H9 (cell line): ENCODE measurements around the gene EML2. TPM values are rescaled to one million over a fixed set of nuclear protein-coding genes. Genes with fewer than 3 reads are reported as not detected.

ENCODE experiments used
- DNase-seq: peaks from one replicate; pipeline ENCODE4 v3.0.0-alpha.2; 2017
- H2AFZ ChIP-seq: one replicate; pipeline ENCODE4 v1.6.1; 2013; ENCODE audit warnings: mild to moderate bottlenecking, low read length, control low read depth, moderate library complexity
- H2AK5ac ChIP-seq: 2 replicates; pipeline ENCODE4 v1.6.1; 2013; ENCODE audit warnings: low read length, control low read depth, mixed read lengths; ENCODE audit not compliant: insufficient read length
- H2BK120ac ChIP-seq: one replicate; pipeline ENCODE4 v1.6.1; 2013; ENCODE audit warnings: low read depth, mild to moderate bottlenecking, low read length, control low read depth, inconsistent platforms; ENCODE audit not compliant: poor library complexity, severe bottlenecking
- H2BK12ac ChIP-seq: 2 replicates; pipeline ENCODE4 v1.6.1; 2013; ENCODE audit warnings: low read length, control low read depth, mixed read lengths, low read depth; ENCODE audit not compliant: insufficient read length
- H2BK15ac ChIP-seq: 2 replicates; pipeline ENCODE4 v1.6.1; 2013; ENCODE audit warnings: low read depth, low read length, control low read depth
- H2BK20ac ChIP-seq: one replicate; pipeline ENCODE4 v1.6.1; 2013; ENCODE audit warnings: low read depth, mild to moderate bottlenecking, low read length, control low read depth, inconsistent platforms; ENCODE audit not compliant: poor library complexity, severe bottlenecking
- H2BK5ac ChIP-seq: 2 replicates; pipeline ENCODE4 v1.6.1; 2013; ENCODE audit warnings: low read length, control low read depth, mixed read lengths; ENCODE audit not compliant: insufficient read length
- H3K14ac ChIP-seq: 2 replicates; pipeline ENCODE4 v1.6.1; 2013; ENCODE audit warnings: low read length, control low read depth; ENCODE audit not compliant: insufficient read depth
- H3K18ac ChIP-seq: 2 replicates; pipeline ENCODE4 v1.6.1; 2013; ENCODE audit warnings: low read depth, mild to moderate bottlenecking, mixed read lengths, low read length, control low read depth; ENCODE audit not compliant: insufficient read length
- H3K23ac ChIP-seq: 2 replicates; pipeline ENCODE4 v1.6.1; 2013; ENCODE audit warnings: low read length, control low read depth, mixed read lengths, low read depth; ENCODE audit not compliant: insufficient read length
- H3K23me2 ChIP-seq: 2 replicates; pipeline ENCODE4 v1.6.1; 2013; ENCODE audit warnings: low read depth, mild to moderate bottlenecking, mixed read lengths, low read length, control low read depth; ENCODE audit not compliant: insufficient read length, poor library complexity, severe bottlenecking
- H3K27ac ChIP-seq: 2 replicates; pipeline ENCODE4 v1.5.1; 2013; ENCODE audit warnings: low read length, control low read depth, mixed read lengths, low read depth; ENCODE audit not compliant: insufficient read length
- H3K27me3 ChIP-seq: 2 replicates; pipeline ENCODE4 v1.6.1; 2013; ENCODE audit warnings: low read length, control low read depth, inconsistent platforms; ENCODE audit not compliant: insufficient read depth
- H3K4ac ChIP-seq: 2 replicates; pipeline ENCODE4 v1.6.1; 2013; ENCODE audit warnings: low read depth, mild to moderate bottlenecking, control low read depth, inconsistent platforms, low read length, moderate library complexity
- H3K4me1 ChIP-seq: 2 replicates; pipeline ENCODE4 v1.6.1; 2013; ENCODE audit warnings: low read length, control low read depth, inconsistent platforms; ENCODE audit not compliant: insufficient read depth
- H3K4me2 ChIP-seq: 2 replicates; pipeline ENCODE4 v1.6.1; 2013; ENCODE audit warnings: low read length, control low read depth, mixed read lengths; ENCODE audit not compliant: insufficient read length, insufficient read depth
- H3K56ac ChIP-seq: 2 replicates; pipeline ENCODE4 v1.6.1; 2013; ENCODE audit warnings: low read depth, mild to moderate bottlenecking, mixed read lengths, low read length, control low read depth; ENCODE audit not compliant: insufficient read length
- H3K79me1 ChIP-seq: 2 replicates; pipeline ENCODE4 v1.6.1; 2013; ENCODE audit warnings: low read depth, mild to moderate bottlenecking, moderate library complexity, low read length, control low read depth, inconsistent platforms; ENCODE audit not compliant: insufficient read depth, poor library complexity, severe bottlenecking
- H3K79me2 ChIP-seq: 2 replicates; pipeline ENCODE4 v1.6.1; 2013; ENCODE audit warnings: low read length, control low read depth, inconsistent platforms; ENCODE audit not compliant: insufficient read depth
- H3K9ac ChIP-seq: 2 replicates; pipeline ENCODE4 v1.6.1; 2013; ENCODE audit warnings: low read length, control low read depth, mixed read lengths; ENCODE audit not compliant: insufficient read length; ENCODE audit errors: extremely low read depth
- H3K9me3 ChIP-seq: one replicate; pipeline ENCODE4 v1.6.1; 2013; ENCODE audit warnings: low read depth, low read length, inconsistent platforms; ENCODE audit not compliant: control insufficient read depth
- H3T11ph ChIP-seq: one replicate; pipeline ENCODE4 v1.6.1; 2013; ENCODE audit warnings: mild to moderate bottlenecking, low read length, control low read depth, inconsistent platforms
- H4K20me1 ChIP-seq: one replicate; pipeline ENCODE4 v1.6.1; 2013; ENCODE audit not compliant: control insufficient read depth, insufficient read length, insufficient read depth
- H4K5ac ChIP-seq: 2 replicates; pipeline ENCODE4 v1.6.1; 2013; ENCODE audit warnings: low read depth, mild to moderate bottlenecking, mixed read lengths, low read length, control low read depth; ENCODE audit not compliant: insufficient read length
- H4K8ac ChIP-seq: replicated peaks from 2 replicates; pipeline ENCODE4 v1.6.1; 2013; ENCODE audit warnings: low read length, control low read depth, mixed read lengths, low read depth; ENCODE audit not compliant: insufficient read length
- H4K91ac ChIP-seq: 2 replicates; pipeline ENCODE4 v1.6.1; 2013; ENCODE audit warnings: low read depth, mild to moderate bottlenecking, moderate library complexity, mixed read lengths, low read length, control low read depth; ENCODE audit not compliant: insufficient read length
- H3K27ac Mint-ChIP-seq, 3 experiments: 2 replicates in 2 of 3; 3 replicates in 1 of 3; pipeline ENCODE4 v1.8.0; 2020 to 2021; ENCODE audit warnings: mixed read lengths in 3 of 3, mild to moderate bottlenecking in 1 of 3, moderate library complexity in 1 of 3
- H3K27me3 Mint-ChIP-seq: 2 replicates; pipeline ENCODE4 v1.8.0; 2021; ENCODE audit warnings: low read depth, mild to moderate bottlenecking, moderate library complexity, mixed read lengths
- H3K36me3 Mint-ChIP-seq, 3 experiments: 2 replicates in 2 of 3; 3 replicates in 1 of 3; pipeline ENCODE4 v1.8.0; 2020 to 2021; ENCODE audit warnings: low read depth in 3 of 3, mixed read lengths in 3 of 3; ENCODE audit not compliant: insufficient read depth in 1 of 3
- H3K4me1 Mint-ChIP-seq, 2 experiments: 2 replicates each; pipeline ENCODE4 v1.8.0; 2020; ENCODE audit warnings: mixed read lengths in 2 of 2
- H3K4me3 Mint-ChIP-seq, 2 experiments: 2 replicates in 1 of 2; 3 replicates in 1 of 2; pipeline ENCODE4 v1.8.0; 2020 to 2021; ENCODE audit warnings: mild to moderate bottlenecking in 2 of 2, mixed read lengths in 2 of 2, moderate library complexity in 1 of 2
- H3K9me3 Mint-ChIP-seq, 2 experiments: 2 replicates in 1 of 2; 3 replicates in 1 of 2; pipeline ENCODE4 v1.8.0; 2020; ENCODE audit warnings: mild to moderate bottlenecking in 2 of 2, mixed read lengths in 2 of 2, moderate library complexity in 1 of 2
- WGBS: extraction: QIAGEN DNeasy Blood & Tissue Kit; methylation state at CpG from one replicate; pipeline ENCODE4 v1.1.7; 2013; ENCODE audit warnings: missing lambda C conversion rate, low lambda C conversion rate, mixed read lengths; ENCODE audit not compliant: insufficient read length; ENCODE audit errors: extremely low coverage; 5-methylcytosine and 5-hydroxymethylcytosine counted together
- total RNA-seq: library from RNA; stranded (reverse); gene quantifications from 2 replicates; pipeline ENCODE4 v1.2.1, GENCODE V29; 2021
- TF ChIP-seq, protein P1 (sequence below): fragments of 200-600 bp; sonication (generic); conservative IDR thresholded peaks from 3 replicates; pipeline ENCODE4 v1.8.0; 2021; ENCODE audit warnings: antibody characterized with exemption, mild to moderate bottlenecking

EML2 gene
- total RNA-seq, 1 experiment from 2014 or later, result 22.6 TPM

DNA sequence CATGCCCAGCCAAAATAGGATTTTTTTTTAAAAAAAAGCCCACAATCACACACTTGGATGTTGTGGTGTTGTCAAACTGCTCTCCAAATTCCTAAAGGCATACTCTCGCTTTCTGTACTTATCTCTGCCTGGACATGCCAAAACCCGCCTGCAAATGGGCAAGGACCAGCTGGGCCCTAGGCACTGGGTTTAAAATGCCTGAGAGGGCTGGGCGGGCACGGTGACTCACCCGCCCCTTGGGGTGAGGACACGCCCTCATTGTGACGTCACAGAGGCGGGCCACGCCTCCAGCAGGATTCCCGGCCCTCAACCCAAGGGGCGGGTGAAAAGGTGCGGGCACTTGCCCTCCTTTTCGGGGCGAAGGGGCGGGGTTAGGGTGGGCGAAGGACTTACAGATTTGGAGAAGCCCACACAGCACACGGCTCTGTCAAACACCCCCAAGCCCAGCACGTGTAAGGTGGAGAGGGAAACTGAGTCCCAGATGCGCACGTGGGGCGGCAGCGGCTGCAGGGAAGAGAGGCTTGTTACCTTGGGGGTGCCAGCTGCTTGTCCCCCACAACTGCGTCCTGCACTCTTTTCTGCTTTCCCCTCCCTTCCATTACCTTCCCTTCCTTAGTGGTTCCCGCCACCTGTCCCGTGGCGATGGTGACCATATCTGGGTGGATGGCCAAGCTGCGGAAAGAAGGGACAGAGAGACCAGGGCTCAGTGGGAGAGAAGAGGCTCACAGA lies 6.6 kb downstream of the EML2 start:
- H3K9ac ChIP-seq, result no peak overlapping the region

More for the DNA sequence above, 6.6 kb downstream of the EML2 start:
- no peaks in the 10 kb centered on the region for H3K23me2 ChIP-seq
- no peaks in the 10 kb centered on the region; the same call in 1 of the 2 replicates for H3K4me1 ChIP-seq
- no peaks in the 10 kb centered on the region for H3K79me1 ChIP-seq
- H4K8ac ChIP-seq, result no peak overlapping the region
- no peak overlapping the region for H4K91ac ChIP-seq
- no peak overlapping the region for H3K18ac ChIP-seq
- H2BK20ac ChIP-seq, result no peak overlapping the region
- H3K27ac Mint-ChIP-seq, result peak overlapping the region in 2 of 3 experiments; percentile 95 to 98; a peak in 4 of 7 replicates
- H2BK5ac ChIP-seq, result no peak overlapping the region
- peak overlapping the region; percentile 47 for H3K4me2 ChIP-seq
- no peak overlapping the region for H3K23ac ChIP-seq
- H4K5ac ChIP-seq, result no peak overlapping the region
- TF ChIP-seq, protein P1, sequence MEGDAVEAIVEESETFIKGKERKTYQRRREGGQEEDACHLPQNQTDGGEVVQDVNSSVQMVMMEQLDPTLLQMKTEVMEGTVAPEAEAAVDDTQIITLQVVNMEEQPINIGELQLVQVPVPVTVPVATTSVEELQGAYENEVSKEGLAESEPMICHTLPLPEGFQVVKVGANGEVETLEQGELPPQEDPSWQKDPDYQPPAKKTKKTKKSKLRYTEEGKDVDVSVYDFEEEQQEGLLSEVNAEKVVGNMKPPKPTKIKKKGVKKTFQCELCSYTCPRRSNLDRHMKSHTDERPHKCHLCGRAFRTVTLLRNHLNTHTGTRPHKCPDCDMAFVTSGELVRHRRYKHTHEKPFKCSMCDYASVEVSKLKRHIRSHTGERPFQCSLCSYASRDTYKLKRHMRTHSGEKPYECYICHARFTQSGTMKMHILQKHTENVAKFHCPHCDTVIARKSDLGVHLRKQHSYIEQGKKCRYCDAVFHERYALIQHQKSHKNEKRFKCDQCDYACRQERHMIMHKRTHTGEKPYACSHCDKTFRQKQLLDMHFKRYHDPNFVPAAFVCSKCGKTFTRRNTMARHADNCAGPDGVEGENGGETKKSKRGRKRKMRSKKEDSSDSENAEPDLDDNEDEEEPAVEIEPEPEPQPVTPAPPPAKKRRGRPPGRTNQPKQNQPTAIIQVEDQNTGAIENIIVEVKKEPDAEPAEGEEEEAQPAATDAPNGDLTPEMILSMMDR, result no peak
- H3K4ac ChIP-seq, result no peak overlapping the region
- H2BK12ac ChIP-seq, result no peak overlapping the region
- H2AFZ ChIP-seq, result no peak overlapping the region
- no peak overlapping the region for H2AK5ac ChIP-seq
- no peak overlapping the region for H3K14ac ChIP-seq
- H3K9me3 Mint-ChIP-seq, result no peaks in the 10 kb centered on the region
- peaks cover 15 to 25% of the 10 kb centered on the region in 2 experiments for H3K4me1 Mint-ChIP-seq
- H3K36me3 Mint-ChIP-seq, result peaks cover 0 to 12% (median 11%) of the 10 kb centered on the region in 3 experiments; a peak in 4 of 7 replicates
- no peaks in the 10 kb centered on the region for H3K27me3 Mint-ChIP-seq
- no peak overlapping the region for H3K27ac ChIP-seq
- no CpG with 5 or more reads among the region's 27 CpGs for WGBS
- H3T11ph ChIP-seq, result no peak overlapping the region
- H4K20me1 ChIP-seq, result no peaks in the 10 kb centered on the region
- H3K27me3 ChIP-seq, result no peaks in the 10 kb centered on the region
- no peak overlapping the region for H3K56ac ChIP-seq
- H2BK15ac ChIP-seq, result no peak overlapping the region
- H3K9me3 ChIP-seq, result no peaks in the 10 kb centered on the region
- DNase-seq, result peak; percentile 94
- peak overlapping the region; percentile 7 to 62; a peak in 4 of 5 replicates for H3K4me3 Mint-ChIP-seq
- H3K79me2 ChIP-seq, result no peaks in the 10 kb centered on the region
- no peak overlapping the region for H2BK120ac ChIP-seq
